Measurements from ENCODE around the gene C2orf92. TPM values are rescaled to one million over a fixed set of nuclear protein-coding genes. Genes with fewer than 3 reads are reported as not detected.
A peak's percentile ranks its signal among the peaks of the same experiment; 100 is the strongest.

The C2orf92 gene
- polyA plus RNA-seq, 3 donors from 2014 or later = 0.37 TPM; not detected in 2

GRCh38 chr2:97736185-97736584 lies 66.7 kb downstream of the C2orf92 start:
- Mint-ChIP-seq H3K9me3 (peaks cover 0 to 2% (median 0%) of the 10 kb centered on the region in 6 donors), H3K27me3 (ENCODE audit: low read depth in 3 of 3) (peaks cover 6 to 26% (median 17%) of the 10 kb centered on the region in 3 donors), H3K4me1 (peaks cover 59 to 64% of the 10 kb centered on the region in 2 donors), H3K27ac (peak overlapping the region in 5 of 6 donors; percentile 68 to 88 (median 82)), H3K4me3 (peak overlapping the region in 2 of 5 donors; percentile 22 to 31), H3K36me3 (peaks cover 32 to 53% (median 32%) of the 10 kb centered on the region in 3 donors)
- no peak for DNase-seq

- Mint-ChIP-seq H3K4me3 (peak overlapping the region in 2 of 5 donors; percentile 22 to 31), H3K4me1 (peaks cover 59 to 64% of the 10 kb centered on the region in 2 donors), H3K27ac (peak overlapping the region; percentile 68 to 88 (median 80)), H3K9me3 (no peaks in the 10 kb centered on the region), H3K36me3 (peaks cover 30 to 51% (median 35%) of the 10 kb centered on the region in 3 donors), H3K27me3 (ENCODE audit: low read depth in 3 of 3) (peaks cover 6 to 30% (median 18%) of the 10 kb centered on the region in 3 donors)
- DNase-seq = no peak
Measured at GRCh38 chr2:97736608-97737330, 67.3 kb downstream of the C2orf92 start.

- peaks cover 30 to 50% (median 43%) of the 10 kb centered on the region in 3 donors for H3K36me3 Mint-ChIP-seq
- peaks cover 8 to 30% (median 23%) of the 10 kb centered on the region in 3 donors for H3K27me3 Mint-ChIP-seq (ENCODE audit: low read depth in 3 of 3)
- H3K4me1 Mint-ChIP-seq = peaks cover 59 to 64% of the 10 kb centered on the region in 2 donors
- DNase-seq = no peak
- H3K27ac Mint-ChIP-seq = peak overlapping the region in 2 of 6 donors; percentile 68 to 82
- H3K4me3 Mint-ChIP-seq = no peak overlapping the region
- H3K9me3 Mint-ChIP-seq = no peaks in the 10 kb centered on the region
Measured at GRCh38 chr2:97737421-97738178, 68.1 kb downstream of the C2orf92 start.

GRCh38 chr2:97738179-97739019 lies 68.9 kb downstream of the C2orf92 start:
- Mint-ChIP-seq H3K4me3 (peak overlapping the region in 3 of 5 donors; percentile 4 to 37 (median 7)), H3K27me3 (ENCODE audit: low read depth in 3 of 3) (peaks cover 8 to 30% (median 23%) of the 10 kb centered on the region in 3 donors), H3K9me3 (no peaks in the 10 kb centered on the region), H3K4me1 (peaks cover 61 to 69% of the 10 kb centered on the region in 2 donors), H3K27ac (peak overlapping the region; percentile 31 to 86 (median 82)), H3K36me3 (peaks cover 30 to 50% (median 43%) of the 10 kb centered on the region in 3 donors)
- no peak for DNase-seq

- H3K9me3 Mint-ChIP-seq = no peaks in the 10 kb centered on the region
- peaks cover 5 to 26% (median 25%) of the 10 kb centered on the region in 3 donors for H3K27me3 Mint-ChIP-seq (ENCODE audit: low read depth in 3 of 3)
- DNase-seq = no peak
- peaks cover 63 to 69% of the 10 kb centered on the region in 2 donors for H3K4me1 Mint-ChIP-seq
- H3K27ac Mint-ChIP-seq = peak overlapping the region; percentile 75 to 95 (median 86)
- H3K4me3 Mint-ChIP-seq = peak overlapping the region in 1 of 5 donors; percentile 7
- peaks cover 32 to 52% (median 38%) of the 10 kb centered on the region in 3 donors for H3K36me3 Mint-ChIP-seq
Measured at GRCh38 chr2:97739020-97739892, 69.7 kb downstream of the C2orf92 start.

GRCh38 chr2:97739893-97740245 lies 70.4 kb downstream of the C2orf92 start:
- Mint-ChIP-seq H3K4me3 (no peak overlapping the region), H3K27me3 (ENCODE audit: low read depth in 3 of 3) (peaks cover 5 to 29% (median 25%) of the 10 kb centered on the region in 3 donors), H3K36me3 (peaks cover 32 to 54% (median 38%) of the 10 kb centered on the region in 3 donors), H3K9me3 (no peaks in the 10 kb centered on the region), H3K27ac (peak overlapping the region; percentile 61 to 97 (median 95)), H3K4me1 (peaks cover 68 to 75% of the 10 kb centered on the region in 2 donors)
- DNase-seq = no peak

GRCh38 chr2:97740590-97741182 lies 71.2 kb downstream of the C2orf92 start:
- Mint-ChIP-seq H3K36me3 (peaks cover 32 to 54% (median 38%) of the 10 kb centered on the region in 3 donors), H3K4me1 (peaks cover 76 to 83% of the 10 kb centered on the region in 2 donors), H3K4me3 (peak overlapping the region; percentile 65 to 80 (median 75)), H3K9me3 (no peaks in the 10 kb centered on the region), H3K27ac (peak overlapping the region; percentile 82 to 97 (median 95)), H3K27me3 (ENCODE audit: low read depth in 3 of 3) (peaks cover 5 to 29% (median 26%) of the 10 kb centered on the region in 3 donors)
- DNase-seq = peak; percentile 65 to 68 (median 67)

GRCh38 chr2:97741251-97741650 lies 71.7 kb downstream of the C2orf92 start:
- H3K4me1 Mint-ChIP-seq = peaks cover 79 to 86% of the 10 kb centered on the region in 2 donors
- H3K27ac Mint-ChIP-seq = peak overlapping the region; percentile 82 to 97 (median 95)
- no peaks in the 10 kb centered on the region for H3K9me3 Mint-ChIP-seq
- peak overlapping the region; percentile 56 to 82 (median 73) for H3K4me3 Mint-ChIP-seq
- no peak for DNase-seq
- peaks cover 29 to 51% (median 36%) of the 10 kb centered on the region in 3 donors for H3K36me3 Mint-ChIP-seq
- H3K27me3 Mint-ChIP-seq (ENCODE audit: low read depth in 3 of 3) = peaks cover 5 to 29% (median 26%) of the 10 kb centered on the region in 3 donors

- Mint-ChIP-seq H3K36me3 (peaks cover 26 to 47% (median 33%) of the 10 kb centered on the region in 3 donors), H3K27me3 (ENCODE audit: low read depth in 3 of 3) (peaks cover 5 to 29% (median 23%) of the 10 kb centered on the region in 3 donors), H3K9me3 (no peaks in the 10 kb centered on the region), H3K27ac (peak overlapping the region; percentile 82 to 97 (median 95)), H3K4me1 (peaks cover 81 to 86% of the 10 kb centered on the region in 2 donors), H3K4me3 (peak overlapping the region; percentile 55 to 82 (median 69))
- DNase-seq = no peak
Measured at GRCh38 chr2:97741686-97742085, 72.2 kb downstream of the C2orf92 start.

- Mint-ChIP-seq H3K4me3 (peak overlapping the region; percentile 55 to 82 (median 69)), H3K9me3 (no peaks in the 10 kb centered on the region), H3K4me1 (peaks cover 86 to 88% of the 10 kb centered on the region in 2 donors), H3K36me3 (peaks cover 22 to 39% (median 29%) of the 10 kb centered on the region in 3 donors), H3K27ac (peak overlapping the region; percentile 82 to 97 (median 95)), H3K27me3 (ENCODE audit: low read depth in 3 of 3) (peaks cover 8 to 31% (median 22%) of the 10 kb centered on the region in 3 donors)
- peak; percentile 73 to 77 (median 74) for DNase-seq
Measured at GRCh38 chr2:97742381-97742847, 72.9 kb downstream of the C2orf92 start.

- peak overlapping the region; percentile 55 to 82 (median 65) for H3K4me3 Mint-ChIP-seq
- H3K4me1 Mint-ChIP-seq = peaks cover 90 to 92% of the 10 kb centered on the region in 2 donors
- peaks cover 12 to 35% (median 20%) of the 10 kb centered on the region in 3 donors for H3K27me3 Mint-ChIP-seq (ENCODE audit: low read depth in 3 of 3)
- H3K27ac Mint-ChIP-seq = peak overlapping the region; percentile 82 to 97 (median 95)
- DNase-seq = no peak
- peaks cover 14 to 27% (median 20%) of the 10 kb centered on the region in 3 donors for H3K36me3 Mint-ChIP-seq
- H3K9me3 Mint-ChIP-seq = no peaks in the 10 kb centered on the region
Measured at GRCh38 chr2:97743913-97744312, 74.4 kb downstream of the C2orf92 start.
